K562 (cell line): ENCODE data around the gene RAD54L.
A peak's percentile ranks its signal among the peaks of the same experiment; 100 is the strongest.

Source experiments
- CBX3 ChIP-seq, 2 experiments: IDR thresholded peaks; 1 replicate in 1 of 2; 2 replicates in 1 of 2; pipeline ENCODE4 v1.6.1; 2012; ENCODE audit warnings: inconsistent platforms in 2 of 2, low read length in 2 of 2, borderline replicate concordance in 1 of 2, control low read depth in 1 of 2
- EGR1 ChIP-seq: fragments of 450-650 bp; conservative IDR thresholded peaks from 2 replicates; pipeline ENCODE4 v1.6.1; 2017; ENCODE audit warnings: mild to moderate bottlenecking
- ELF4 ChIP-seq: fragments of 450-650 bp; formaldehyde crosslinking; IDR thresholded peaks from 2 replicates; pipeline ENCODE4 v1.4.0; 2022; ENCODE audit warnings: missing genetic modification characterization
- EZH2 ChIP-seq: IDR thresholded peaks from 2 replicates; pipeline ENCODE4 v1.6.1; 2012; ENCODE audit warnings: low read depth, mild to moderate bottlenecking, inconsistent platforms, low read length, borderline replicate concordance
- KDM5B ChIP-seq: fragments of 200-600 bp; sonication (generic); IDR thresholded peaks from 2 replicates; pipeline ENCODE4 v1.6.1; 2012; ENCODE audit warnings: low read depth, mild to moderate bottlenecking, moderate library complexity, low read length, control low read depth, inconsistent platforms; ENCODE audit not compliant: insufficient replicate concordance
- POLR2AphosphoS5 ChIP-seq: IDR thresholded peaks from 2 replicates; pipeline ENCODE4 v1.6.1; 2011; ENCODE audit warnings: mild to moderate bottlenecking, low read depth, low read length, moderate library complexity; ENCODE audit not compliant: control insufficient read depth, insufficient read depth
- RBBP5 ChIP-seq: fragments of 200-600 bp; sonication (generic); IDR thresholded peaks from 2 replicates; pipeline ENCODE4 v1.6.1; 2012; ENCODE audit warnings: borderline replicate concordance, mild to moderate bottlenecking, low read length, control low read depth, inconsistent platforms; ENCODE audit not compliant: insufficient read depth, poor library complexity, severe bottlenecking
- RBFOX2 ChIP-seq: fragments of 200-400 bp; formaldehyde crosslinking; IDR thresholded peaks from 2 replicates; pipeline ENCODE4 v1.6.1; 2017; ENCODE audit warnings: low read depth, mild to moderate bottlenecking, low read length, moderate library complexity
- TAF1 ChIP-seq: IDR thresholded peaks from 2 replicates; pipeline ENCODE4 v1.6.1; 2011; ENCODE audit warnings: mild to moderate bottlenecking, low read length, moderate library complexity; ENCODE audit not compliant: insufficient read depth, control insufficient read depth, severe bottlenecking; ENCODE audit errors: extremely low read depth
- TCF3 ChIP-seq: sonication (generic); formaldehyde crosslinking; IDR thresholded peaks from 2 replicates; pipeline ENCODE4 v1.4.0; 2020; ENCODE audit warnings: mild to moderate bottlenecking, missing genetic modification reagents
- ZBTB17 ChIP-seq: fragments of 450-650 bp; formaldehyde crosslinking; IDR thresholded peaks from 2 replicates; pipeline ENCODE4 v1.4.0; 2020; ENCODE audit warnings: mild to moderate bottlenecking
- ZC3H4 ChIP-seq: sonication (generic); formaldehyde crosslinking; IDR thresholded peaks from 2 replicates; pipeline ENCODE4 v1.9.0; 2021; ENCODE audit warnings: missing genetic modification reagents, borderline replicate concordance
- TF ChIP-seq, protein P1 (sequence below), 3 experiments: IDR thresholded peaks in 2 of 3; conservative IDR thresholded peaks in 1 of 3; 2 replicates each; pipeline ENCODE4 v1.5.1; 2011 to 2012; ENCODE audit warnings: low read length in 3 of 3, mild to moderate bottlenecking in 3 of 3, control low read depth in 2 of 3, improper control_type of control experiment in 1 of 3, inconsistent platforms in 1 of 3, low read depth in 1 of 3, mixed read lengths in 1 of 3, moderate library complexity in 1 of 3; ENCODE audit not compliant: insufficient read depth in 2 of 3
- TF ChIP-seq, protein P2 (sequence below): fragments of 250-450 bp; sonication (Bioruptor Pico); IDR thresholded peaks from 2 replicates; pipeline ENCODE4 v1.8.0; 2021; ENCODE audit warnings: moderate library complexity, mild to moderate bottlenecking, inconsistent platforms

DNA sequence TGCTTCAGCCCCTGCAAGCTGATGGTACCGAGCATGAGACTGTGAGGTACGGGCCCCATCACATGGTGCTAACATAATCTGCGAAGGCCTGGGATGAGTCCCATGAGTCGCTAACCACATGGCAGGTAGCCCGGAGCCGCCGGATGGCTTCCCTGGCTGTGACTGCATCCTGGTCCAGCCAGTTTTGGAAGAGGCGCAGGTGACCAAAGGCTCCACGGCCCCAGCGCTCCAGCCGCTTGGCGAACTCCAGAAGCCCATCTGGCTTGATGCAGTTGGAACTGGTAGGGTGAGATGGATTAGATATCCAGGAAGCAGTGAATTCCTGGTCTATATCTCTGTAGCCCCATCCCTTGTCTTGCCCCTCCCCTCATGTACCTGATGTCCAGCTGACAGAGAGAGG is 31.2 kb downstream of the RAD54L start:
- TF ChIP-seq EZH2 (no peak), ELF4 (CRISPR knock-in tag) (no peak), CBX3 (IDR thresholded peaks at IDR 0.05; ENCODE audit: borderline replicate concordance in 1 of 2, low read length in 2 of 2) (no peak), TAF1 (no peak), ZC3H4 (no peak), RBBP5 (no peak), KDM5B (no peak), ZBTB17 (CRISPR knock-in tag) (no peak), TCF3 (CRISPR knock-in tag) (no peak), EGR1 (no peak), POLR2AphosphoS5 (peak; percentile 53; the same call in 1 of the 2 replicates), RBFOX2 (peak; percentile 65)
- TF ChIP-seq, protein P1, sequence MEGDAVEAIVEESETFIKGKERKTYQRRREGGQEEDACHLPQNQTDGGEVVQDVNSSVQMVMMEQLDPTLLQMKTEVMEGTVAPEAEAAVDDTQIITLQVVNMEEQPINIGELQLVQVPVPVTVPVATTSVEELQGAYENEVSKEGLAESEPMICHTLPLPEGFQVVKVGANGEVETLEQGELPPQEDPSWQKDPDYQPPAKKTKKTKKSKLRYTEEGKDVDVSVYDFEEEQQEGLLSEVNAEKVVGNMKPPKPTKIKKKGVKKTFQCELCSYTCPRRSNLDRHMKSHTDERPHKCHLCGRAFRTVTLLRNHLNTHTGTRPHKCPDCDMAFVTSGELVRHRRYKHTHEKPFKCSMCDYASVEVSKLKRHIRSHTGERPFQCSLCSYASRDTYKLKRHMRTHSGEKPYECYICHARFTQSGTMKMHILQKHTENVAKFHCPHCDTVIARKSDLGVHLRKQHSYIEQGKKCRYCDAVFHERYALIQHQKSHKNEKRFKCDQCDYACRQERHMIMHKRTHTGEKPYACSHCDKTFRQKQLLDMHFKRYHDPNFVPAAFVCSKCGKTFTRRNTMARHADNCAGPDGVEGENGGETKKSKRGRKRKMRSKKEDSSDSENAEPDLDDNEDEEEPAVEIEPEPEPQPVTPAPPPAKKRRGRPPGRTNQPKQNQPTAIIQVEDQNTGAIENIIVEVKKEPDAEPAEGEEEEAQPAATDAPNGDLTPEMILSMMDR (IDR thresholded peaks at IDR 0.05 in 2 of 3, conservative IDR thresholded peaks at IDR 0.05 in 1 of 3; ENCODE audit: insufficient read depth in 2 of 3, low read depth in 1 of 3, low read length in 3 of 3): no peak
- TF ChIP-seq, protein P2, sequence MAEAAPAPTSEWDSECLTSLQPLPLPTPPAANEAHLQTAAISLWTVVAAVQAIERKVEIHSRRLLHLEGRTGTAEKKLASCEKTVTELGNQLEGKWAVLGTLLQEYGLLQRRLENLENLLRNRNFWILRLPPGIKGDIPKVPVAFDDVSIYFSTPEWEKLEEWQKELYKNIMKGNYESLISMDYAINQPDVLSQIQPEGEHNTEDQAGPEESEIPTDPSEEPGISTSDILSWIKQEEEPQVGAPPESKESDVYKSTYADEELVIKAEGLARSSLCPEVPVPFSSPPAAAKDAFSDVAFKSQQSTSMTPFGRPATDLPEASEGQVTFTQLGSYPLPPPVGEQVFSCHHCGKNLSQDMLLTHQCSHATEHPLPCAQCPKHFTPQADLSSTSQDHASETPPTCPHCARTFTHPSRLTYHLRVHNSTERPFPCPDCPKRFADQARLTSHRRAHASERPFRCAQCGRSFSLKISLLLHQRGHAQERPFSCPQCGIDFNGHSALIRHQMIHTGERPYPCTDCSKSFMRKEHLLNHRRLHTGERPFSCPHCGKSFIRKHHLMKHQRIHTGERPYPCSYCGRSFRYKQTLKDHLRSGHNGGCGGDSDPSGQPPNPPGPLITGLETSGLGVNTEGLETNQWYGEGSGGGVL (CRISPR knock-in tag): no peak
